ENCODE data around the gene TLR7. TPM values are rescaled to one million over a fixed set of nuclear protein-coding genes. Genes with fewer than 3 reads are reported as not detected.

The TLR7 gene
- polyA plus RNA-seq, 2 of the 4 experiments (the other 2 are of a cell fraction), result not detected

DNA sequence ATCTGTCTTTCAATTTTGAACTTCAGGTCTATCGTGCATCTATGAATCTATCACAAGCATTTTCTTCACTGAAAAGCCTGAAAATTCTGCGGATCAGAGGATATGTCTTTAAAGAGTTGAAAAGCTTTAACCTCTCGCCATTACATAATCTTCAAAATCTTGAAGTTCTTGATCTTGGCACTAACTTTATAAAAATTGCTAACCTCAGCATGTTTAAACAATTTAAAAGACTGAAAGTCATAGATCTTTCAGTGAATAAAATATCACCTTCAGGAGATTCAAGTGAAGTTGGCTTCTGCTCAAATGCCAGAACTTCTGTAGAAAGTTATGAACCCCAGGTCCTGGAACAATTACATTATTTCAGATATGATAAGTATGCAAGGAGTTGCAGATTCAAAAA lies 19.7 kb downstream of the TLR7 start:
- CTCF ChIA-PET, result interaction anchor here (1.5 kb wide), 1 partner anchor 72 kb away, joined by 5 read pairs; no protein-coding TSS in a partner anchor
- H3K9me3 ChIP-seq, result no peaks in the 10 kb centered on the region
- no peak overlapping the region for H3K4me2 ChIP-seq
- WGBS (ENCODE audit: missing lambda C conversion rate), result 41% methylated on average over 3 of the region's 3 CpGs
- peak; percentile 86 for TF ChIP-seq MAFK (IDR thresholded peaks at IDR 0.05; ENCODE audit: partially characterized antibody)
- no peak for TF ChIP-seq RFX5 (IDR thresholded peaks at IDR 0.05)
- DNase-seq (ENCODE audit: low read depth in 1 of 2, low spot score in 1 of 2) (no peak), ATAC-seq (no peak), FAIRE-seq (no peak)
- no peak overlapping the region for H3K27ac ChIP-seq
- no peak overlapping the region for H3K4me3 ChIP-seq
- POLR2A ChIA-PET, result no interaction called here
- H3K4me1 ChIP-seq, result no peaks in the 10 kb centered on the region

DNA sequence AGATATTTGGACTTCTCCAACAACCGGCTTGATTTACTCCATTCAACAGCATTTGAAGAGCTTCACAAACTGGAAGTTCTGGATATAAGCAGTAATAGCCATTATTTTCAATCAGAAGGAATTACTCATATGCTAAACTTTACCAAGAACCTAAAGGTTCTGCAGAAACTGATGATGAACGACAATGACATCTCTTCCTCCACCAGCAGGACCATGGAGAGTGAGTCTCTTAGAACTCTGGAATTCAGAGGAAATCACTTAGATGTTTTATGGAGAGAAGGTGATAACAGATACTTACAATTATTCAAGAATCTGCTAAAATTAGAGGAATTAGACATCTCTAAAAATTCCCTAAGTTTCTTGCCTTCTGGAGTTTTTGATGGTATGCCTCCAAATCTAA lies 20.3 kb downstream of the TLR7 start:
- ATAC-seq, result no peak
- FAIRE-seq, result peak; percentile 78
- no peak for DNase-seq (ENCODE audit: low read depth in 1 of 2, low spot score in 1 of 2)
- Histone ChIP-seq H3K27ac (no peak overlapping the region), H3K4me2 (no peak overlapping the region), H3K4me1 (no peaks in the 10 kb centered on the region), H3K4me3 (no peak overlapping the region), H3K9me3 (no peaks in the 10 kb centered on the region)
- ChIA-PET CTCF (interaction anchor here (1.5 kb wide), 1 partner anchor 73 kb away, joined by 5 read pairs; no protein-coding TSS in a partner anchor), POLR2A (no interaction called here)
- TF ChIP-seq HOXB5 (CRISPR knock-in tag; IDR thresholded peaks at IDR 0.05) (no peak), FOXS1 (CRISPR knock-in tag; IDR thresholded peaks at IDR 0.05) (no peak), HEYL (CRISPR knock-in tag; IDR thresholded peaks at IDR 0.05) (no peak), HDAC2 (IDR thresholded peaks at IDR 0.05) (no peak), ZC3H11A (IDR thresholded peaks at IDR 0.05) (no peak), MAFK (IDR thresholded peaks at IDR 0.05; ENCODE audit: partially characterized antibody) (no peak), ZSCAN20 (CRISPR knock-in tag; IDR thresholded peaks at IDR 0.05) (no peak)
- TF ChIP-seq, protein P1, sequence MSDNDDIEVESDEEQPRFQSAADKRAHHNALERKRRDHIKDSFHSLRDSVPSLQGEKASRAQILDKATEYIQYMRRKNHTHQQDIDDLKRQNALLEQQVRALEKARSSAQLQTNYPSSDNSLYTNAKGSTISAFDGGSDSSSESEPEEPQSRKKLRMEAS (IDR thresholded peaks at IDR 0.05), result no peak
- TF ChIP-seq, protein P2, sequence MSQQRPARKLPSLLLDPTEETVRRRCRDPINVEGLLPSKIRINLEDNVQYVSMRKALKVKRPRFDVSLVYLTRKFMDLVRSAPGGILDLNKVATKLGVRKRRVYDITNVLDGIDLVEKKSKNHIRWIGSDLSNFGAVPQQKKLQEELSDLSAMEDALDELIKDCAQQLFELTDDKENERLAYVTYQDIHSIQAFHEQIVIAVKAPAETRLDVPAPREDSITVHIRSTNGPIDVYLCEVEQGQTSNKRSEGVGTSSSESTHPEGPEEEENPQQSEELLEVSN (IDR thresholded peaks at IDR 0.05; ENCODE audit: borderline replicate concordance, low read depth), result no peak
- TF ChIP-seq, protein P3, sequence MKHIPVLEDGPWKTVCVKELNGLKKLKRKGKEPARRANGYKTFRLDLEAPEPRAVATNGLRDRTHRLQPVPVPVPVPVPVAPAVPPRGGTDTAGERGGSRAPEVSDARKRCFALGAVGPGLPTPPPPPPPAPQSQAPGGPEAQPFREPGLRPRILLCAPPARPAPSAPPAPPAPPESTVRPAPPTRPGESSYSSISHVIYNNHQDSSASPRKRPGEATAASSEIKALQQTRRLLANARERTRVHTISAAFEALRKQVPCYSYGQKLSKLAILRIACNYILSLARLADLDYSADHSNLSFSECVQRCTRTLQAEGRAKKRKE (CRISPR knock-in tag; IDR thresholded peaks at IDR 0.05; ENCODE audit: low read depth), result no peak
- 0% methylated on average over 2 of the region's 2 CpGs for WGBS (ENCODE audit: missing lambda C conversion rate)

DNA sequence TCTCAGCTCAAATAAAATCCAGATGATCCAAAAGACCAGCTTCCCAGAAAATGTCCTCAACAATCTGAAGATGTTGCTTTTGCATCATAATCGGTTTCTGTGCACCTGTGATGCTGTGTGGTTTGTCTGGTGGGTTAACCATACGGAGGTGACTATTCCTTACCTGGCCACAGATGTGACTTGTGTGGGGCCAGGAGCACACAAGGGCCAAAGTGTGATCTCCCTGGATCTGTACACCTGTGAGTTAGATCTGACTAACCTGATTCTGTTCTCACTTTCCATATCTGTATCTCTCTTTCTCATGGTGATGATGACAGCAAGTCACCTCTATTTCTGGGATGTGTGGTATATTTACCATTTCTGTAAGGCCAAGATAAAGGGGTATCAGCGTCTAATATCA lies 20.9 kb downstream of the TLR7 start:
- TF ChIP-seq EP300 (IDR thresholded peaks at IDR 0.05), result no peak
- no peak for TF ChIP-seq CEBPB (IDR thresholded peaks at IDR 0.05)
- no peak for TF ChIP-seq NPAS2 (CRISPR knock-in tag; IDR thresholded peaks at IDR 0.05; ENCODE audit: borderline replicate concordance)
- TF ChIP-seq, protein P4, sequence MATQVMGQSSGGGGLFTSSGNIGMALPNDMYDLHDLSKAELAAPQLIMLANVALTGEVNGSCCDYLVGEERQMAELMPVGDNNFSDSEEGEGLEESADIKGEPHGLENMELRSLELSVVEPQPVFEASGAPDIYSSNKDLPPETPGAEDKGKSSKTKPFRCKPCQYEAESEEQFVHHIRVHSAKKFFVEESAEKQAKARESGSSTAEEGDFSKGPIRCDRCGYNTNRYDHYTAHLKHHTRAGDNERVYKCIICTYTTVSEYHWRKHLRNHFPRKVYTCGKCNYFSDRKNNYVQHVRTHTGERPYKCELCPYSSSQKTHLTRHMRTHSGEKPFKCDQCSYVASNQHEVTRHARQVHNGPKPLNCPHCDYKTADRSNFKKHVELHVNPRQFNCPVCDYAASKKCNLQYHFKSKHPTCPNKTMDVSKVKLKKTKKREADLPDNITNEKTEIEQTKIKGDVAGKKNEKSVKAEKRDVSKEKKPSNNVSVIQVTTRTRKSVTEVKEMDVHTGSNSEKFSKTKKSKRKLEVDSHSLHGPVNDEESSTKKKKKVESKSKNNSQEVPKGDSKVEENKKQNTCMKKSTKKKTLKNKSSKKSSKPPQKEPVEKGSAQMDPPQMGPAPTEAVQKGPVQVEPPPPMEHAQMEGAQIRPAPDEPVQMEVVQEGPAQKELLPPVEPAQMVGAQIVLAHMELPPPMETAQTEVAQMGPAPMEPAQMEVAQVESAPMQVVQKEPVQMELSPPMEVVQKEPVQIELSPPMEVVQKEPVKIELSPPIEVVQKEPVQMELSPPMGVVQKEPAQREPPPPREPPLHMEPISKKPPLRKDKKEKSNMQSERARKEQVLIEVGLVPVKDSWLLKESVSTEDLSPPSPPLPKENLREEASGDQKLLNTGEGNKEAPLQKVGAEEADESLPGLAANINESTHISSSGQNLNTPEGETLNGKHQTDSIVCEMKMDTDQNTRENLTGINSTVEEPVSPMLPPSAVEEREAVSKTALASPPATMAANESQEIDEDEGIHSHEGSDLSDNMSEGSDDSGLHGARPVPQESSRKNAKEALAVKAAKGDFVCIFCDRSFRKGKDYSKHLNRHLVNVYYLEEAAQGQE (IDR thresholded peaks at IDR 0.05), result no peak
- no peak for TF ChIP-seq NR3C1 (IDR thresholded peaks at IDR 0.05)
- no peak for TF ChIP-seq HOXB13 (CRISPR knock-in tag; IDR thresholded peaks at IDR 0.05; ENCODE audit: low read depth)
- no peak for TF ChIP-seq ZNF302 (CRISPR knock-in tag; IDR thresholded peaks at IDR 0.05)
- FAIRE-seq (peak; percentile 13), ATAC-seq (no peak), DNase-seq (ENCODE audit: low read depth in 1 of 2, low spot score in 1 of 2) (no peak)
- H3K4me3 ChIP-seq, result no peak overlapping the region
- H3K27ac ChIP-seq, result no peak overlapping the region
- no peaks in the 10 kb centered on the region for H3K9me3 ChIP-seq
- POLR2A ChIA-PET, result no interaction called here
- 4% methylated on average over 3 of the region's 3 CpGs for WGBS (ENCODE audit: missing lambda C conversion rate)
- no peak overlapping the region for H3K4me2 ChIP-seq
- CTCF ChIA-PET, result no interaction called here
- no peaks in the 10 kb centered on the region for H3K4me1 ChIP-seq

Data from A549 (cell line).